SU-DHL-6 (cell line): ENCODE results near the gene PSMB9.

Experiments used
- H2AFZ ChIP-seq: fragments of 200-600 bp; sonication (generic); 2 replicates; pipeline ENCODE4 v1.6.1; 2014; ENCODE audit warnings: low read depth, mild to moderate bottlenecking, moderate library complexity, mixed read lengths, antibody characterized with exemption, low read length; ENCODE audit not compliant: severe bottlenecking
- H3F3A ChIP-seq: fragments of 200-600 bp; shearing (Covaris generic); 2 replicates; pipeline ENCODE4 v1.6.0; 2016; ENCODE audit warnings: antibody characterized with exemption, mild to moderate bottlenecking; ENCODE audit not compliant: insufficient read depth
- H3K27ac ChIP-seq: fragments of 200-600 bp; sonication (generic); 2 replicates; pipeline ENCODE4 v1.5.1; 2016; ENCODE audit warnings: low read depth, mild to moderate bottlenecking, low read length, moderate library complexity, mixed read lengths
- H3K27me3 ChIP-seq: fragments of 200-600 bp; sonication (generic), shearing (Covaris generic); 2 replicates; pipeline ENCODE4 v1.6.0; 2014; ENCODE audit warnings: mild to moderate bottlenecking, low read length
- H3K36me3 ChIP-seq: fragments of 200-600 bp; sonication (generic); 2 replicates; pipeline ENCODE4 v1.6.1; 2014; ENCODE audit warnings: mild to moderate bottlenecking, low read length, mixed read lengths
- H3K4me2 ChIP-seq: fragments of 300-600, 200-600 bp; shearing (Covaris generic), sonication (generic); 2 replicates; pipeline ENCODE4 v1.6.0; 2014; ENCODE audit warnings: low read length, low read depth, mild to moderate bottlenecking; ENCODE audit not compliant: poor library complexity, severe bottlenecking
- H3K4me3 ChIP-seq: fragments of 200-600 bp; sonication (generic); 2 replicates; pipeline ENCODE4 v1.5.1; 2014; ENCODE audit warnings: antibody characterized with exemption, low read length, mild to moderate bottlenecking, mixed read lengths; ENCODE audit not compliant: insufficient read depth, poor library complexity, severe bottlenecking
- H3K79me2 ChIP-seq: fragments of 200-600 bp; sonication (generic); 2 replicates; pipeline ENCODE4 v1.6.1; 2014; ENCODE audit warnings: mild to moderate bottlenecking, low read length, moderate library complexity; ENCODE audit not compliant: insufficient read depth
- H3K9ac ChIP-seq: fragments of 200-600 bp; sonication (generic); 2 replicates; pipeline ENCODE4 v1.7.0; 2014; ENCODE audit warnings: mild to moderate bottlenecking, low read length
- H3K9me2 ChIP-seq: fragments of 200-600 bp; sonication (generic); replicated peaks from 2 replicates; pipeline ENCODE4 v1.6.1; 2014; ENCODE audit warnings: low read length; ENCODE audit not compliant: insufficient read depth
- H3K9me3 ChIP-seq: fragments of 200-600 bp; sonication (generic); 2 replicates; pipeline ENCODE4 v1.6.1; 2014; ENCODE audit warnings: low read length, mixed read lengths; ENCODE audit not compliant: insufficient read depth
- H4K20me1 ChIP-seq: fragments of 200-600 bp; sonication (generic); 2 replicates; pipeline ENCODE4 v1.6.1; 2014; ENCODE audit warnings: low read depth, mild to moderate bottlenecking, antibody characterized with exemption, low read length, moderate library complexity, mixed read lengths
- EZH2phosphoT487 ChIP-seq: fragments of 200-600 bp; sonication (generic), shearing (Covaris generic); conservative IDR thresholded peaks from 2 replicates; pipeline ENCODE4 v1.6.1; 2018; ENCODE audit warnings: mild to moderate bottlenecking, antibody characterized with exemption, low read length, moderate library complexity, mixed read lengths
- TF ChIP-seq, protein P1 (sequence below): fragments of 200-600 bp; sonication (generic); IDR thresholded peaks from one replicate; pipeline ENCODE4 v1.5.1; 2017; ENCODE audit warnings: antibody characterized with exemption, mild to moderate bottlenecking, low read length, moderate library complexity; ENCODE audit not compliant: insufficient read depth, poor library complexity, severe bottlenecking

The PSMB9 gene

DNA sequence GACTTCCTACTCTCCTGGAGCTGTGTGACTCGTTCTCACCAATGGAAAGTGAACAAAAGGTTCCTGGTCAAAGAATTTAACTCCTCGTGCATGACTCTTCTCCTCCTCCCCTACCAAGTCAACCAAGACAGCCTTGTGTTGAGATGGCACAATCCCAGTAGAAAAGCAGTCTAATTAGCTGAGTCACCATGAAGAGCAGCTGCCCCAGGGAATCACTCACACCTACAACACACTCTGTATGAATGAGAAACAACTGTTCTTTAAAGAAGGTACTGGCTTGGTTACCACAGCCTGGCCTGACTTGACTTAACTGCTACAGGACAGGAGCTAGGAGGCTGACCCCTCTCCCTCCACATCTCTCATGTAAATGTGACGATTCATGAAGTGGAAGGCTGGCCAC lies 34.3 kb upstream of the PSMB9 start:
- H2AFZ ChIP-seq, result no peak overlapping the region

DNA sequence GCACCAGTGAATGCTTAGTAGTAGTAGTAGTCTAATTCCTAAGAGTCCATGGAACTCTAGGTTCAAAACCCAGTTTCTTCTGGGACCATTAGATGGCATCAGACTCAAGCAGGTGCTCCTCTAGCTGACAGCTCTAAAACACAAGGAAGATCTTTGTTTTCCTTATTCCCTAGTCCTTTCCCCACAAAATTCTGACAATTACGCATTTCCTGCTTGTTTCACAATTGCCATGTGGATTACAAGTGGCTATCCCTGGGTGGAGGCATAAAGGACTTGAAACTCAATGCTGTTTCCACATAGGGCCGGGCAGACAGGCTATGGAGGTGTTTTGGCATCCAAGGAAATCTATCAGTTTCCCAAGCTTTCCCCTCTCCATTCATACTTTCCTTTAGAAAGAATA lies 28.0 kb upstream of the PSMB9 start:
- Histone ChIP-seq H3K4me3 (no peak overlapping the region), H2AFZ (no peak overlapping the region), H3K27ac (no peak overlapping the region), H3K27me3 (no peaks in the 10 kb centered on the region), H3K4me2 (no peak overlapping the region), H3K36me3 (no peaks in the 10 kb centered on the region), H3K79me2 (no peaks in the 10 kb centered on the region), H4K20me1 (no peaks in the 10 kb centered on the region), H3K9me3 (no peaks in the 10 kb centered on the region), H3F3A (peaks cover 18% of the 10 kb centered on the region; the same call in 1 of the 2 replicates), H3K9ac (no peak overlapping the region), H3K9me2 (no peaks in the 10 kb centered on the region)
- TF ChIP-seq, protein P1, sequence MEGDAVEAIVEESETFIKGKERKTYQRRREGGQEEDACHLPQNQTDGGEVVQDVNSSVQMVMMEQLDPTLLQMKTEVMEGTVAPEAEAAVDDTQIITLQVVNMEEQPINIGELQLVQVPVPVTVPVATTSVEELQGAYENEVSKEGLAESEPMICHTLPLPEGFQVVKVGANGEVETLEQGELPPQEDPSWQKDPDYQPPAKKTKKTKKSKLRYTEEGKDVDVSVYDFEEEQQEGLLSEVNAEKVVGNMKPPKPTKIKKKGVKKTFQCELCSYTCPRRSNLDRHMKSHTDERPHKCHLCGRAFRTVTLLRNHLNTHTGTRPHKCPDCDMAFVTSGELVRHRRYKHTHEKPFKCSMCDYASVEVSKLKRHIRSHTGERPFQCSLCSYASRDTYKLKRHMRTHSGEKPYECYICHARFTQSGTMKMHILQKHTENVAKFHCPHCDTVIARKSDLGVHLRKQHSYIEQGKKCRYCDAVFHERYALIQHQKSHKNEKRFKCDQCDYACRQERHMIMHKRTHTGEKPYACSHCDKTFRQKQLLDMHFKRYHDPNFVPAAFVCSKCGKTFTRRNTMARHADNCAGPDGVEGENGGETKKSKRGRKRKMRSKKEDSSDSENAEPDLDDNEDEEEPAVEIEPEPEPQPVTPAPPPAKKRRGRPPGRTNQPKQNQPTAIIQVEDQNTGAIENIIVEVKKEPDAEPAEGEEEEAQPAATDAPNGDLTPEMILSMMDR, result peak; percentile 21
- TF ChIP-seq EZH2phosphoT487, result no peak

More for the DNA sequence above, 34.3 kb upstream of the PSMB9 start:
- Histone ChIP-seq H3F3A (peaks cover 46% of the 10 kb centered on the region), H3K79me2 (peaks cover 9% of the 10 kb centered on the region; the same call in 1 of the 2 replicates), H3K9me3 (no peaks in the 10 kb centered on the region), H4K20me1 (no peaks in the 10 kb centered on the region), H3K9ac (no peak overlapping the region), H3K4me3 (no peak overlapping the region), H3K4me2 (no peak overlapping the region), H3K36me3 (peaks cover under 1% of the 10 kb centered on the region; the same call in 1 of the 2 replicates), H3K27me3 (no peaks in the 10 kb centered on the region), H3K27ac (0 out of 2 replicates have a peak overlapping the region, but pooled peaks have one; percentile 27), H3K9me2 (no peaks in the 10 kb centered on the region)
- TF ChIP-seq, protein P1, result no peak
- TF ChIP-seq EZH2phosphoT487, result no peak

DNA sequence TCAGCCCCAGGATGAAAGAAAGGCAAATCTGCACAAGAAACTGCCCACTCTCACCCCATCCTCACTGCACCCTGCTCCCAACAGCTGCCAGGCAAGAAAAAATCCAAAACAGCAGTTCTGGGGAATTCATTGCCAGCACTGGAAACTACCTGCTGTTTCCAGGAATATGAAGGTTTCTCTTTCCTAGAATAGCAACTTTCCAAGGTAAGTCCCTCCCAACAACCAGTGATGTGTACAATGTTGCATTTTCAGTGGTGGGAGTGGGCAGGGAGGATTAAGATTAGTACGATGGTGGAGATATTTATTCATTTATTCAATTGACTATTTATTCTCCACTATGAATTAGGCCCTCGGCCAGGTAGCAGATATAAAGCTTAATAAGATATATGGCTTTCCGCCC lies 27.0 kb upstream of the PSMB9 start:
- no peaks in the 10 kb centered on the region for H3K9me2 ChIP-seq
- no peak overlapping the region for H3K9ac ChIP-seq
- no peak overlapping the region for H3K4me2 ChIP-seq
- no peaks in the 10 kb centered on the region for H3K79me2 ChIP-seq
- H3F3A ChIP-seq, result peaks cover 12% of the 10 kb centered on the region; the same call in 1 of the 2 replicates
- H2AFZ ChIP-seq, result no peak overlapping the region
- peaks cover 7% of the 10 kb centered on the region; the same call in 1 of the 2 replicates for H3K36me3 ChIP-seq
- H4K20me1 ChIP-seq, result no peaks in the 10 kb centered on the region
- H3K4me3 ChIP-seq, result no peak overlapping the region
- no peak for TF ChIP-seq EZH2phosphoT487
- TF ChIP-seq, protein P1, result no peak
- H3K9me3 ChIP-seq, result no peaks in the 10 kb centered on the region
- H3K27ac ChIP-seq, result no peak overlapping the region
- no peaks in the 10 kb centered on the region for H3K27me3 ChIP-seq
